HEK293T (cell line): ENCODE measurements around the gene MTMR12.

ENCODE experiments used
- CTCF ChIA-PET: fragments of 350-600 bp; formaldehyde crosslinking; extraction: SDS; loops from one replicate; lab custom pipeline; 2021; ENCODE audit warnings: antibody characterized with exemption, inconsistent platforms; lab: Yijun Ruan, JAX
- POLR2A ChIA-PET: fragments of 350-600 bp; formaldehyde crosslinking; extraction: SDS; loops from one replicate; lab custom pipeline; 2020; ENCODE audit warnings: antibody characterized with exemption, inconsistent platforms; lab: Yijun Ruan, JAX
- DNase-seq: peaks from one replicate; pipeline ENCODE4 v3.0.0; 2012; ENCODE audit warnings: mixed read lengths; ENCODE audit errors: extremely low spot score
- ARNT ChIP-seq: fragments of 450-650 bp; IDR thresholded peaks from 2 replicates; pipeline ENCODE4 v1.6.1; 2017; ENCODE audit warnings: mild to moderate bottlenecking
- BHLHE40 ChIP-seq: fragments of 450-650 bp; IDR thresholded peaks from 2 replicates; pipeline ENCODE4 v1.6.1; 2016; ENCODE audit warnings: mild to moderate bottlenecking, moderate library complexity, borderline replicate concordance
- CTBP1 ChIP-seq: fragments of 450-650 bp; IDR thresholded peaks from 2 replicates; pipeline ENCODE4 v1.6.1; 2016; ENCODE audit warnings: borderline replicate concordance
- ELF4 ChIP-seq: fragments of 450-650 bp; IDR thresholded peaks from 2 replicates; pipeline ENCODE4 v1.6.1; 2017; ENCODE audit warnings: antibody characterized with exemption
- FOXA1 ChIP-seq: fragments of 450-650 bp; IDR thresholded peaks from 2 replicates; pipeline ENCODE4 v1.6.1; 2016; ENCODE audit warnings: mild to moderate bottlenecking
- FOXK2 ChIP-seq: fragments of 450-650 bp; IDR thresholded peaks from 2 replicates; pipeline ENCODE4 v1.6.1; 2016; ENCODE audit warnings: mild to moderate bottlenecking
- FOXM1 ChIP-seq: fragments of 450-650 bp; IDR thresholded peaks from 2 replicates; pipeline ENCODE4 v1.6.1; 2017; ENCODE audit warnings: mild to moderate bottlenecking, borderline replicate concordance
- HDGF ChIP-seq: fragments of 450-650 bp; IDR thresholded peaks from 2 replicates; pipeline ENCODE4 v1.6.1; 2017; ENCODE audit warnings: antibody characterized with exemption, borderline replicate concordance
- L3MBTL2 ChIP-seq: fragments of 450-650 bp; conservative IDR thresholded peaks from 2 replicates; pipeline ENCODE4 v1.6.1; 2016; ENCODE audit warnings: mild to moderate bottlenecking
- LEF1 ChIP-seq: fragments of 450-650 bp; IDR thresholded peaks from 2 replicates; pipeline ENCODE4 v1.6.1; 2017; ENCODE audit warnings: mild to moderate bottlenecking, borderline replicate concordance
- NFRKB ChIP-seq: fragments of 450-650 bp; IDR thresholded peaks from 2 replicates; pipeline ENCODE4 v1.6.1; 2016; ENCODE audit warnings: mild to moderate bottlenecking, moderate library complexity
- PKNOX1 ChIP-seq: fragments of 450-650 bp; IDR thresholded peaks from 2 replicates; pipeline ENCODE4 v1.6.1; 2016
- SP1 ChIP-seq: fragments of 450-650 bp; IDR thresholded peaks from 2 replicates; pipeline ENCODE4 v1.6.1; 2017
- SUZ12 ChIP-seq: fragments of 450-650 bp; IDR thresholded peaks from 2 replicates; pipeline ENCODE4 v1.6.1; 2016; ENCODE audit warnings: mild to moderate bottlenecking
- TARDBP ChIP-seq: fragments of 450-650 bp; IDR thresholded peaks from 2 replicates; pipeline ENCODE4 v1.6.1; 2016
- ZNF384 ChIP-seq: fragments of 450-650 bp; IDR thresholded peaks from 2 replicates; pipeline ENCODE4 v1.6.1; 2016

MTMR12 gene

GRCh38 chr5:32352685-32353084, 39.9 kb upstream of the MTMR12 start:
- TF ChIP-seq BHLHE40 = no peak
- TF ChIP-seq SUZ12 = no peak
- TF ChIP-seq NFRKB = no peak
- no peak for TF ChIP-seq ELF4
- no peak for TF ChIP-seq PKNOX1
- TF ChIP-seq ZNF384 = no peak
- no peak for TF ChIP-seq CTBP1
- TF ChIP-seq FOXK2 = no peak
- no peak for TF ChIP-seq LEF1
- CTCF ChIA-PET = no interaction called here
- POLR2A ChIA-PET = no interaction called here
- DNase-seq = no peak

GRCh38 chr5:32346869-32347268, 34.1 kb upstream of the MTMR12 start:
- TF ChIP-seq BHLHE40 (no peak), TARDBP (no peak), FOXK2 (no peak), ELF4 (no peak), LEF1 (no peak)
- no peak for DNase-seq
- POLR2A ChIA-PET = no interaction called here
- CTCF ChIA-PET = no interaction called here

- TF ChIP-seq BHLHE40 (no peak), FOXA1 (no peak), FOXK2 (no peak), LEF1 (no peak), PKNOX1 (no peak), ELF4 (no peak), SP1 (no peak), ARNT (no peak), ZNF384 (no peak), SUZ12 (no peak), L3MBTL2 (no peak), TARDBP (no peak), NFRKB (no peak), HDGF (no peak), CTBP1 (no peak), FOXM1 (no peak)
- DNase-seq = no peak
- ChIA-PET POLR2A (no interaction called here), CTCF (interaction anchor here (0.7 kb wide), 1 partner anchor 36 kb away, joined by 3 read pairs; no protein-coding TSS in a partner anchor)
These were observed 30.4 kb upstream of the MTMR12 start for GRCh38 chr5:32343058-32343672.

GRCh38 chr5:32342656-32343055, 29.9 kb upstream of the MTMR12 start:
- POLR2A ChIA-PET = no interaction called here
- DNase-seq = no peak
- CTCF ChIA-PET = no interaction called here
- no peak for TF ChIP-seq LEF1
- no peak for TF ChIP-seq FOXM1
- no peak for TF ChIP-seq L3MBTL2
- no peak for TF ChIP-seq SUZ12
- TF ChIP-seq CTBP1 = no peak
- TF ChIP-seq HDGF = no peak
- TF ChIP-seq TARDBP = no peak
- TF ChIP-seq PKNOX1 = no peak
- TF ChIP-seq ARNT = no peak
- no peak for TF ChIP-seq SP1
- no peak for TF ChIP-seq ZNF384
- TF ChIP-seq NFRKB = no peak
- TF ChIP-seq FOXA1 = no peak

GRCh38 chr5:32339878-32340277, 27.1 kb upstream of the MTMR12 start:
- POLR2A ChIA-PET = no interaction called here
- CTCF ChIA-PET = interaction anchor here (0.9 kb wide), 1 partner anchor 10 kb away, joined by 4 read pairs; no protein-coding TSS in a partner anchor
- TF ChIP-seq HDGF (no peak), PKNOX1 (no peak), ARNT (no peak), FOXM1 (no peak), ZNF384 (no peak), BHLHE40 (no peak), NFRKB (no peak), FOXA1 (no peak), LEF1 (no peak), TARDBP (no peak), SUZ12 (no peak), FOXK2 (no peak), SP1 (no peak), CTBP1 (no peak), ELF4 (no peak), L3MBTL2 (no peak)
- DNase-seq = no peak

GRCh38 chr5:32339198-32339597, 26.5 kb upstream of the MTMR12 start:
- POLR2A ChIA-PET = no interaction called here
- TF ChIP-seq ELF4 (no peak), ARNT (no peak), LEF1 (no peak), NFRKB (no peak), PKNOX1 (no peak), CTBP1 (no peak), FOXA1 (no peak), FOXM1 (no peak), TARDBP (no peak), HDGF (no peak)
- CTCF ChIA-PET = interaction anchor here (0.9 kb wide), 1 partner anchor 9 kb away, joined by 4 read pairs; no protein-coding TSS in a partner anchor
- DNase-seq = no peak
